GM21825 (cell line): ENCODE measurements around the gene CNTNAP1.
A peak's percentile ranks its signal among the peaks of the same experiment; 100 is the strongest.
"Not testable (repeated sequence)": the region's sequence is repeated elsewhere in the genome, so short reads cannot be mapped to it uniquely, and the experiment has no call there.

Experiments
- ATAC-seq: cut with Tn5 transposase; IDR thresholded peaks from one replicate; pipeline ENCODE4 v1.9.1; 2021; ENCODE audit warnings: mild to moderate bottlenecking, moderate library complexity; ENCODE audit not compliant: unreplicated experiment

CNTNAP1 gene

DNA sequence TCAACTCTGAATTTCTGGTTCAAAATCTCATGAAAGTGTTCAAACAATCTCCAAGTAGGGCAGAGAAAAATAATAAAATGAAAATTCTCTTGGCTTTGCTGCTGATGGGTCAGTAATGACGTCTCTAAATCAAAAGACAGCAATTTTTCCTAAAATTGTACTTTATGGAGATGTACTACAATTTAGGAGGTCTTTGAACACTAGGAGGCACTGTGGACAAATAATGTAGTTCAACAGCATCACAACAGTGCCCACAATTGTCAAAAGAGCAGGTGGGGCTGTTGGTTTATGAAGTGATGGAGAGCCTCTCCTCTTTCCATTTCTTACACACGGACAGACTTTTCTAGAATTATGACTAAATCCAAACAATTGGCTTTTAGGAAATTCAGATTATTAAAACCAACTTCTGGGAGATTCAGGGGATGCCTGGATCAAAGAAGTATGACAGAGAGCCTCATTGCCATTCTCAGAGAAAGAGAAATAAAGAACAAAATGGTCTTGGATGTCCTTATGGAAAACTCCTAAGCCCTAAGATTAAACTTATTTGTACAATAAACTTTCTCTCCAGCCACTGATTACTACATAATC, 38.8 kb downstream of the CNTNAP1 start:
- ATAC-seq, result no peak

- no peak for ATAC-seq
Measured at GRCh38 chr17:42723636-42724035, 41.3 kb downstream of the CNTNAP1 start.

DNA sequence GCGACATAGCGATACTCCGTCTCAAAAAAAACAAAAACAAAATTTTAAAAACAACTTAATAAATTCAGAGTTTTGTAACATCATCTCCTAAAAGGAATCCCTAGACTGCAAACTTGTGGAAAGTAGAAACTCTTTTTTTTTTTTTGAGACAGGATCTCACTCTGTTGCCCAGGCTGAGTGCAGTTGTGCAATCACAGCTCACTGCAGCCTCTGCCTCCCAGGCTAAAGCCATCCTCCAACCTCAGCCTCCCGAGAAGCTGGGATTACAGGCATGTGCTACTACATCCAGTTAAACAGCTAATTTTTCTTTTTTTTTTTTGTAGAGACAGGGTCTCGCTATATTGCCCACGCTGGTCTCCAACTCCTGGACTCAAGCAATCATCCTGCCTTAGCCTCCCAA, 42.8 kb downstream of the CNTNAP1 start:
- no peak for ATAC-seq

- ATAC-seq, result no peak
Measured at GRCh38 chr17:42740699-42741098, 58.4 kb downstream of the CNTNAP1 start.

DNA sequence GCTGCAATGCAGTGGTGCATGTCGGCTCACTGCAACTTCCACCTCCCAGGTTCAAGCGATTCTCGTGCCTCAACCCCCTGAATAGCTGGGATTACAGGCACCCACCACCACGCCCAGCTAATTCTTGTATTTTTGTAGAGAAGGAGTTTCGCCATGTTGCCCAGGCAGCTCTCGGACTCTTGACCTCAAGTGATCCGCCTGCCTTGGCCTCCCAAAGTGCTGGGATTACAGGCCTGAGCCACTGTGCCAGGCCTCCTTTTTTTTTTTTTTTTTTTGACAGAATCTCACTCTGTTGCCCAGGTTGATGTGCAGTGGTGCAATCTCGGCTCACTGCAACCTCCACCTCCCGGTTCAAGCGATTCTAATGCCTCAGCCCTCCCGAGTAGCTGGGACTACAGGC, 60.6 kb downstream of the CNTNAP1 start:
- not testable (repeated sequence) for ATAC-seq

- no peak for ATAC-seq
Measured at GRCh38 chr17:42743595-42744282, 61.4 kb downstream of the CNTNAP1 start.

- ATAC-seq, result peak; percentile 45
Measured at GRCh38 chr17:42744283-42744805, 62.0 kb downstream of the CNTNAP1 start.

GRCh38 chr17:42744806-42745617, 62.7 kb downstream of the CNTNAP1 start, which contains the start of gene EZH1:
TSS of gene EZH1 (minus strand) at chr17:42745040. CDS start at chr17:42728941, 16,099 bp downstream.
- ATAC-seq, result peak; percentile 70

GRCh38 chr17:42748202-42748907, 66.0 kb downstream of the CNTNAP1 start:
- no peak for ATAC-seq

DNA sequence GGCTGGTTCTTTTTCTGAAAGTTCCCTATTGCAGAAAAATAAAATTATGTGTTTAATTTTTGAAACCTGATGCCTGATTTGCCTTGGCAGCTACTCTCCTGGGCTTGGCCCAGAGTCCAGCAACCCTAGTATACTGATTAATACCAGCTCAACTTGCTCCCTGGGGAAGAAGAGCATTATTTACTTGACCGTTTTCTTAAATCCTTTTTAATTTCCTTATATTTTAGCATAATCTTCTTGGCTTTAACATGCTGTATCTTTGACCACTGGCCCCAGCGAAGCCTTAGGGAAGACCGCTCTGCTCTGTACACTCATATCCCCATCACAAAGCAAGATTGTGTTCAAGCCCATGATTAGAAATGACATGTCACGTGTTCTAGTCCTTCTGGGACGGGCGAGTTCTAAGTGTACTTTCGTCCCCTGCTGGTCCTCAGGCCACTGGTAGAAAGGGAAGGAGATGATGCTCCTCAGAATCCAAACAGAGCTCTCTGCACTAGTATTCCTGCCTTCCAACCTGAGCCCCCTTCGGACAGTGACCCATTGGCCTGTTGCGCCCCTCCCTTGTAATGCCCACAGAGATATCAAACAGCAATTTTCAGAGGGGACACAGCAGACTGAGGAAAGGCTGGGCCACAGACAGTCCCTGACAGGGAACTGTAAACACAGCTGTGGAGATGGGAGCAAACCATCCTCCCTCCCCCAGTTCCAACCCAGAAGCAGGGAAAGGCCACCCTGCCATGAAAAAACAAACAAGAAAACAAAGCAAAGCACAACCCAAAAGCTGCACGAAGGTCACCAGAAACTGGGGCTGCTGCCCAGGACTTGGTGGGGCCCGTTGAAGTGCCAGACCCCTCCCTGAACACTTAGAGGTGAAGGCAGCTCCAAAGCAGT, 66.8 kb downstream of the CNTNAP1 start:
- no peak for ATAC-seq
